Pancreas (tissue), 10 donors: Measurements from ENCODE around the gene SRBD1. TPM values are rescaled to one million over a fixed set of nuclear protein-coding genes. Genes with fewer than 3 reads are reported as not detected.
A peak's percentile ranks its signal among the peaks of the same experiment; 100 is the strongest.

Source experiments
- ATAC-seq, 4 donors: fragments of 200-7000 bp; cut with Tn5 transposase; one replicate each; pipeline versions ENCODE4 v1.8.0 to v1.9.1; 2020; ENCODE audit warnings: mild to moderate bottlenecking in 4 of 4, moderate library complexity in 4 of 4
- DNase-seq, 6 donors: peaks; one replicate each; pipeline ENCODE4 v3.0.0-alpha.2; 2020
- FAIRE-seq: peaks from 2 replicates; lab custom pipeline; 2012; peaks lifted over from hg19 to GRCh38; lab: Jason Lieb, UNC
- H3K27ac ChIP-seq, 4 donors: fragments of 200-600 bp; sonication (generic); 1 replicate in 3 of 4; 2 replicates in 1 of 4; pipeline versions ENCODE4 v1.5.0 to v1.8.0; 2020
- H3K27me3 ChIP-seq, 4 donors: fragments of 200-600 bp; one replicate each; pipeline ENCODE4 v1.8.0; 2021
- H3K36me3 ChIP-seq, 3 donors: fragments of 200-600 bp; sonication (generic) in 1 of 3; one replicate each; pipeline versions ENCODE4 v1.5.0 to v1.8.0; 2020 to 2021
- H3K4me1 ChIP-seq, 3 donors: fragments of 200-600 bp; one replicate each; pipeline ENCODE4 v1.8.0; 2021
- H3K4me3 ChIP-seq, 4 donors: fragments of 200-600 bp; sonication (generic) in 2 of 4; one replicate each; pipeline versions ENCODE4 v1.5.0 to v1.8.0; 2020 to 2021
- H3K9me3 ChIP-seq, 4 donors: fragments of 200-600 bp; one replicate each; pipeline ENCODE4 v1.8.0; 2021
- CTCF ChIP-seq, 4 donors: fragments of 200-600 bp; sonication (generic) in 3 of 4; IDR thresholded peaks; one replicate each; pipeline versions ENCODE4 v1.5.0 to v1.8.0; 2021; ENCODE audit warnings: antibody characterized with exemption in 4 of 4
- WGBS, 2 donors: extraction: QIAGEN DNeasy Blood & Tissue Kit; methylation state at CpG; one replicate each; pipeline ENCODE4 v1.1.7; 2013; 5-methylcytosine and 5-hydroxymethylcytosine counted together
- intact Hi-C, 3 donors: fragments of 100-400 bp; cut with DNase I; formaldehyde crosslinking; loops; one replicate each; pipeline versions ENCODE4 v1.11.1 to v1.14.2; 2022
- polyA plus RNA-seq, 2 donors: library from polyadenylated mRNA; stranded (reverse); fragments of 200-250 nt; gene quantifications; one replicate each; pipeline ENCODE4 v1.2.3, GENCODE V29; 2013
- total RNA-seq, 6 donors: library from RNA; stranded (reverse); fragmentation: NEBNext Ultra II Directional in 4 of 6; extraction: Animal tissue kit (Norgen Biotek cat#: 25700) in 4 of 6; gene quantifications; one replicate each; pipeline versions ENCODE4 v1.2.1 to v1.2.4, GENCODE V29; 2021 to 2023
- donor health status: healthy with polysubstance abuse.
- donor health status: DM: no; HTN: no; CAD: no; lungs with moderate emphysema.
- donor health status: DM: no; HTN: no; CAD: no.
- donor health status: control.
- donor health status: control.
- donor health status: Bipolar disorder and iron deficiency.
- donor health status: DM: yes; HTN: yes; CAD: no.
- donor health status: DM: no; HTN: no; CAD: no.
- donor health status: DM: no; HTN: no; CAD: no.
- donor health status: DM: yes; HTN: yes; CAD: no.

SRBD1 gene
- total and polyA plus RNA-seq, 8 donors: 3.2 to 15.4 (median 11.6) TPM

- intact Hi-C loops: no loop called here
- no peak overlapping the region for H3K27ac ChIP-seq
- FAIRE-seq (no peak), ATAC-seq (no peak), DNase-seq (no peak)
- no peak for TF ChIP-seq CTCF (IDR thresholded peaks at IDR 0.05)
- peaks cover 0 to 8% (median 0%) of the 10 kb centered on the region in 3 donors for H3K4me1 ChIP-seq
- H3K27me3 ChIP-seq: no peaks in the 10 kb centered on the region
- no peak overlapping the region for H3K4me3 ChIP-seq
- WGBS, 2 donors: 73 to 88% methylated on average over 2 of the region's 2 CpGs
- H3K36me3 ChIP-seq: no peaks in the 10 kb centered on the region
- H3K9me3 ChIP-seq: no peaks in the 10 kb centered on the region
Observed at GRCh38 chr2:45390441-45390840, 220.6 kb downstream of the SRBD1 start.

GRCh38 chr2:45388541-45389100 is 222.4 kb downstream of the SRBD1 start:
- intact Hi-C loops: no loop called here
- Histone ChIP-seq H3K36me3 (no peaks in the 10 kb centered on the region), H3K9me3 (no peaks in the 10 kb centered on the region), H3K27ac (no peak overlapping the region), H3K4me1 (peaks cover 0 to 3% (median 0%) of the 10 kb centered on the region in 3 donors), H3K4me3 (no peak overlapping the region), H3K27me3 (no peaks in the 10 kb centered on the region)
- TF ChIP-seq CTCF (IDR thresholded peaks at IDR 0.05): no peak
- FAIRE-seq (no peak), ATAC-seq (no peak), DNase-seq (no peak)
- WGBS, 2 donors: 69 to 72% methylated on average over 4 of the region's 4 CpGs

- TF ChIP-seq CTCF (IDR thresholded peaks at IDR 0.05): no peak
- Histone ChIP-seq H3K27ac (no peak overlapping the region), H3K27me3 (no peaks in the 10 kb centered on the region), H3K4me3 (no peak overlapping the region), H3K9me3 (no peaks in the 10 kb centered on the region), H3K36me3 (no peaks in the 10 kb centered on the region), H3K4me1 (peaks cover 0 to 3% (median 0%) of the 10 kb centered on the region in 3 donors)
- WGBS, 2 donors: 86 to 94% methylated on average over 1 of the region's 1 CpG
- FAIRE-seq (no peak), DNase-seq (no peak), ATAC-seq (no peak)
- intact Hi-C loops: no loop called here
Observed at GRCh38 chr2:45382744-45383143, 228.3 kb downstream of the SRBD1 start.

- Histone ChIP-seq H3K36me3 (no peaks in the 10 kb centered on the region), H3K27ac (peak overlapping the region in 1 of 4 donors; percentile 4), H3K4me1 (no peaks in the 10 kb centered on the region), H3K27me3 (no peaks in the 10 kb centered on the region), H3K4me3 (no peak overlapping the region), H3K9me3 (no peaks in the 10 kb centered on the region)
- FAIRE-seq (no peak), DNase-seq (no peak), ATAC-seq (peak; percentile 68 to 85 (median 81))
- 90 to 96% methylated on average over 3 of the region's 3 CpGs for WGBS, 2 donors
- no peak for TF ChIP-seq CTCF (IDR thresholded peaks at IDR 0.05)
- intact Hi-C loops: no loop called here
Observed at GRCh38 chr2:45380131-45380836, 230.8 kb downstream of the SRBD1 start.
